Esophagus squamous epithelium (tissue), 4 donors: ENCODE results near the gene SLC24A3.

Experiments used
- POLR2A ChIP-seq, 4 donors: fragments of 450-650 bp; IDR thresholded peaks; one replicate each; pipeline ENCODE4 v1.6.1; 2017; ENCODE audit warnings: antibody characterized with exemption in 4 of 4, mild to moderate bottlenecking in 4 of 4, moderate library complexity in 3 of 4
- TF ChIP-seq, protein P1 (sequence below), 6 experiments: fragments of 450-650 bp in 4 of 6; fragments of 200-600 bp in 2 of 6; sonication (generic) in 2 of 6; IDR thresholded peaks; one replicate each; pipeline ENCODE4 v1.5.1; 2016 to 2019; ENCODE audit warnings: antibody characterized with exemption in 6 of 6, mild to moderate bottlenecking in 4 of 6, moderate library complexity in 4 of 6

DNA sequence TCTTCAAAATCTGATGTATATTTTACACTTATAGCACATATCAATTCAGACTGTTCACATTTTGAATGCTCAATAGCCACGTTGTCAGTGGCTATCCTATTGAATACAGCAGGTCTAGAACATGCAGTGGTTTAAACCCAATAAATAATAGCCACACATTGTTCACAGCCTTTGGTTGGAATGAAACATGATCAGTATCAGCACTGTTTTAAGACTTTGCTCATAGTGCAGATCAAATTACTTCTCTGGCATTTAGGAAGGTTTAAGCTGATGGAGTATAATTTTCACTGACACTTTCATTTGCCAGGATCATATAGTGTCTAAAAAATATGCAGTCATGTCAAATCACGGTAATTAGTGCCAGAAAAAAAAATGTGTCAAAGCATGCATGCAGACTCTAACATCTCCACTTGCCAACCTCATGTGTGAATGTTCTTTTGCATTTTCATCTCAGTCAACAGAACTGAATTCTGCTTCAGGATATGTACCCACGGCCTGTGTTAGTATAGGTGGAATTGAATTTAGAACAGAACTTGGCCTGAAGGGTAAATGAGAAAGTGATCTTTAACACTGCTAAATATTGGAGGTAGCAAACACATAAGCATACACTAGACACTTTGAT lies 184.1 kb downstream of the SLC24A3 start:
- TF ChIP-seq, protein P1, sequence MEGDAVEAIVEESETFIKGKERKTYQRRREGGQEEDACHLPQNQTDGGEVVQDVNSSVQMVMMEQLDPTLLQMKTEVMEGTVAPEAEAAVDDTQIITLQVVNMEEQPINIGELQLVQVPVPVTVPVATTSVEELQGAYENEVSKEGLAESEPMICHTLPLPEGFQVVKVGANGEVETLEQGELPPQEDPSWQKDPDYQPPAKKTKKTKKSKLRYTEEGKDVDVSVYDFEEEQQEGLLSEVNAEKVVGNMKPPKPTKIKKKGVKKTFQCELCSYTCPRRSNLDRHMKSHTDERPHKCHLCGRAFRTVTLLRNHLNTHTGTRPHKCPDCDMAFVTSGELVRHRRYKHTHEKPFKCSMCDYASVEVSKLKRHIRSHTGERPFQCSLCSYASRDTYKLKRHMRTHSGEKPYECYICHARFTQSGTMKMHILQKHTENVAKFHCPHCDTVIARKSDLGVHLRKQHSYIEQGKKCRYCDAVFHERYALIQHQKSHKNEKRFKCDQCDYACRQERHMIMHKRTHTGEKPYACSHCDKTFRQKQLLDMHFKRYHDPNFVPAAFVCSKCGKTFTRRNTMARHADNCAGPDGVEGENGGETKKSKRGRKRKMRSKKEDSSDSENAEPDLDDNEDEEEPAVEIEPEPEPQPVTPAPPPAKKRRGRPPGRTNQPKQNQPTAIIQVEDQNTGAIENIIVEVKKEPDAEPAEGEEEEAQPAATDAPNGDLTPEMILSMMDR (IDR thresholded peaks at IDR 0.05): no peak
- no peak for TF ChIP-seq POLR2A (IDR thresholded peaks at IDR 0.05)
